ENCODE results near the gene GUCY1A2. TPM values are rescaled to one million over a fixed set of nuclear protein-coding genes. Genes with fewer than 3 reads are reported as not detected.

GUCY1A2 gene
- total and polyA plus RNA-seq, 12 donors = 1.3 to 26.3 (median 12.0) TPM

DNA sequence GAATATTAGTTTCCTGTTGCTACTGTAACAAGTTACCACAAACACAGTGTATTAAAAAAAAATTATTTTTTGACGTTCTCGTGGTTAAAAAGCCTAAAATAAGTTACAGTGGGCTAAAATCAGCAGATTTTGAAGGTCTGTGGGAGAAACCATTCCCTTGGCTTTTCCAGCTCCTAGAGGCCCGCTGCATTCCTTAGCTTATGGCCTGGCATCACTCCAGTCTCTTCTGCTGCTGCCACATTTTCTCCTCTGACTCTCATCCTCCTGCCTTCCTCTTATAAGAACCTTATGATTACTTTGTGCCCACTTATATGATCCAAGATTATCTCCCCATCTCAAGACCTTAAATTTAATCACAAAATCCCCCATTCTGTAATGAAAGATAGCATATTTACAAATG, 392.7 kb downstream of the GUCY1A2 start:
- intact Hi-C loops (cut with DNase I) = no loop called here
- H3K36me3 ChIP-seq (replicated peaks in 1 of 2) = no peaks in the 10 kb centered on the region
- no peaks in the 10 kb centered on the region for H3K27me3 ChIP-seq
- 74 to 81% (median 77%) methylated on average over 3 of the region's 3 CpGs for WGBS, 4 donors
- TF ChIP-seq POLR2A (IDR thresholded peaks at IDR 0.05) = no peak
- TF ChIP-seq, protein P1, sequence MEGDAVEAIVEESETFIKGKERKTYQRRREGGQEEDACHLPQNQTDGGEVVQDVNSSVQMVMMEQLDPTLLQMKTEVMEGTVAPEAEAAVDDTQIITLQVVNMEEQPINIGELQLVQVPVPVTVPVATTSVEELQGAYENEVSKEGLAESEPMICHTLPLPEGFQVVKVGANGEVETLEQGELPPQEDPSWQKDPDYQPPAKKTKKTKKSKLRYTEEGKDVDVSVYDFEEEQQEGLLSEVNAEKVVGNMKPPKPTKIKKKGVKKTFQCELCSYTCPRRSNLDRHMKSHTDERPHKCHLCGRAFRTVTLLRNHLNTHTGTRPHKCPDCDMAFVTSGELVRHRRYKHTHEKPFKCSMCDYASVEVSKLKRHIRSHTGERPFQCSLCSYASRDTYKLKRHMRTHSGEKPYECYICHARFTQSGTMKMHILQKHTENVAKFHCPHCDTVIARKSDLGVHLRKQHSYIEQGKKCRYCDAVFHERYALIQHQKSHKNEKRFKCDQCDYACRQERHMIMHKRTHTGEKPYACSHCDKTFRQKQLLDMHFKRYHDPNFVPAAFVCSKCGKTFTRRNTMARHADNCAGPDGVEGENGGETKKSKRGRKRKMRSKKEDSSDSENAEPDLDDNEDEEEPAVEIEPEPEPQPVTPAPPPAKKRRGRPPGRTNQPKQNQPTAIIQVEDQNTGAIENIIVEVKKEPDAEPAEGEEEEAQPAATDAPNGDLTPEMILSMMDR (IDR thresholded peaks at IDR 0.05) = no peak
- no peak overlapping the region for H3K4me3 ChIP-seq
- H3K9me3 ChIP-seq (replicated peaks in 1 of 3) = no peaks in the 10 kb centered on the region
- DNase-seq = no peak
- no peak overlapping the region for H3K27ac ChIP-seq
- no peaks in the 10 kb centered on the region for H3K4me1 ChIP-seq (replicated peaks in 1 of 2)

DNA sequence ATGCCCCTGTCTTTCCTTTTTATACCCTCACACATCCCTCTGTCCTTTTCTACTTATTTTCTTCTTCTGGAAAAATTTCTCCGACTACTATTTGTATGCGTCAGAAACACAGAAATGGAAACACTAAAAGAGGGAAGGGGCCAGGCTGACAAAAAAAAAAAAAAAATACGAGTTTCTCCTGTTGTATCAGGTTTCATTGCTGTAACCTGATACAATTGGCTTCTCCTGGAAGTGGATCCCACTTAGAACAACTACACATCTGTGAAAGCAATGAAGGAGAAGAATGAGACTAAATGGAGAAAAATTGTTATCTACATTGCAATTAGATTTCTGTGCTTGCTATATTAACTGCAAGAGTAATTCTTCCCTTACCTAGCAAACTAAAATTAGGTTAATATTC, 393.9 kb downstream of the GUCY1A2 start:
- DNase-seq = no peak
- H3K9me3 ChIP-seq (replicated peaks in 1 of 3) = no peaks in the 10 kb centered on the region
- H3K4me1 ChIP-seq (replicated peaks in 1 of 2) = no peaks in the 10 kb centered on the region
- H3K4me3 ChIP-seq = no peak overlapping the region
- intact Hi-C loops (cut with DNase I) = no loop called here
- no peak overlapping the region for H3K27ac ChIP-seq
- 67 to 72% (median 70%) methylated on average over 3 of the region's 3 CpGs for WGBS, 4 donors
- no peaks in the 10 kb centered on the region for H3K27me3 ChIP-seq
- TF ChIP-seq, protein P1 (IDR thresholded peaks at IDR 0.05) = no peak
- no peak for TF ChIP-seq POLR2A (IDR thresholded peaks at IDR 0.05)
- no peaks in the 10 kb centered on the region for H3K36me3 ChIP-seq (replicated peaks in 1 of 2)
